Measurements from ENCODE around the gene ATXN7L1.

DNA sequence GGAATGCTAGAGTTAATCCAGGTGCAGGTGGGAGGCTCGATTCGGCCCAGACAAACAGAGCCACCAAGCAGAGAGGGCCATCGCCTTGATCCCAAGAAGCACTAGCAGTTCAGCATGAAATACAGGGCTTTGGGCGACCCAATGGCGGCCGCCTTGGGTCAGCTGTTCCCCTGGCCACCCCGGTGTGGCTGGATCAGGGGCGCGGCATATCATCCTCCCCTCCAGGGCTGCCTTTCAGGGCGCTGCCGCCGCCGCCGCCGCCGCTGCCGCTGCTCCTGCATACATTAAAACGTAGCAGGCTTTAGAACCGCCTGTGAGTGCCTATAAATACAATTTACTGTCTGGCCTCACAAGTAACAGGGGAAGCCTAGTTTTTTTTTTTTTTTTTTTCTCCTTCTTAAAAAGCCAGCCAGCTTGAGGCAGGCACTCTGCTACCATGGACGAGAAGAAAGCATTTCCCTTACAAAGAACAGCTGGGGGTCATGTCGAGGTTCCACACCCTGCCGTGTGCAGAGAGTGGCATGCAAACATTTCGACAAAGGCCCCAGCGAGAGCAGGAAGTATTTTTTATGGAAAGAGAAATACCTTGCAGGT, 237.4 kb downstream of the ATXN7L1 start:
- TF ChIP-seq, protein P1, sequence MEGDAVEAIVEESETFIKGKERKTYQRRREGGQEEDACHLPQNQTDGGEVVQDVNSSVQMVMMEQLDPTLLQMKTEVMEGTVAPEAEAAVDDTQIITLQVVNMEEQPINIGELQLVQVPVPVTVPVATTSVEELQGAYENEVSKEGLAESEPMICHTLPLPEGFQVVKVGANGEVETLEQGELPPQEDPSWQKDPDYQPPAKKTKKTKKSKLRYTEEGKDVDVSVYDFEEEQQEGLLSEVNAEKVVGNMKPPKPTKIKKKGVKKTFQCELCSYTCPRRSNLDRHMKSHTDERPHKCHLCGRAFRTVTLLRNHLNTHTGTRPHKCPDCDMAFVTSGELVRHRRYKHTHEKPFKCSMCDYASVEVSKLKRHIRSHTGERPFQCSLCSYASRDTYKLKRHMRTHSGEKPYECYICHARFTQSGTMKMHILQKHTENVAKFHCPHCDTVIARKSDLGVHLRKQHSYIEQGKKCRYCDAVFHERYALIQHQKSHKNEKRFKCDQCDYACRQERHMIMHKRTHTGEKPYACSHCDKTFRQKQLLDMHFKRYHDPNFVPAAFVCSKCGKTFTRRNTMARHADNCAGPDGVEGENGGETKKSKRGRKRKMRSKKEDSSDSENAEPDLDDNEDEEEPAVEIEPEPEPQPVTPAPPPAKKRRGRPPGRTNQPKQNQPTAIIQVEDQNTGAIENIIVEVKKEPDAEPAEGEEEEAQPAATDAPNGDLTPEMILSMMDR (IDR thresholded peaks at IDR 0.05) = no peak
- TF ChIP-seq POLR2A (IDR thresholded peaks at IDR 0.05) = no peak
